Esophagus squamous epithelium (tissue), 5 donors: Measurements from ENCODE around the gene SYF2. TPM values are rescaled to one million over a fixed set of nuclear protein-coding genes. Genes with fewer than 3 reads are reported as not detected.
"Not testable (repeated sequence)": the region's sequence is repeated elsewhere in the genome, so short reads cannot be mapped to it uniquely, and the experiment has no call there.

Experiments
- DNase-seq: peaks from one replicate; lab custom pipeline; 2025; lab: John Stamatoyannopoulos, UW
- H3K27ac ChIP-seq, 4 donors: fragments of 200-600 bp; sonication (generic); one replicate each; pipeline ENCODE4 v1.5.1; 2016 to 2019; ENCODE audit warnings: mild to moderate bottlenecking in 1 of 4
- H3K27me3 ChIP-seq, 4 donors: fragments of 200-600 bp; sonication (generic); 1 replicate in 3 of 4; 2 replicates in 1 of 4; pipeline versions ENCODE4 v1.5.1 to v1.6.0; 2017 to 2021; ENCODE audit warnings: antibody characterized with exemption in 1 of 4
- H3K36me3 ChIP-seq, 3 donors: fragments of 200-600 bp; sonication (generic); one replicate each; pipeline ENCODE4 v1.5.1; 2016 to 2019
- H3K4me1 ChIP-seq, 3 donors: fragments of 200-600 bp; sonication (generic); one replicate each; pipeline ENCODE4 v1.5.1; 2017 to 2019
- H3K4me3 ChIP-seq, 4 donors: fragments of 200-600 bp; sonication (generic); 1 replicate in 3 of 4; 2 replicates in 1 of 4; pipeline ENCODE4 v1.5.1; 2016 to 2019; ENCODE audit warnings: mild to moderate bottlenecking in 2 of 4, moderate library complexity in 1 of 4
- H3K9me3 ChIP-seq, 3 donors: fragments of 200-600 bp; sonication (generic); one replicate each; pipeline ENCODE4 v1.5.1; 2016 to 2019
- CTCF ChIP-seq, 6 experiments: fragments of 450-650 bp in 4 of 6; fragments of 200-600 bp in 2 of 6; sonication (generic) in 2 of 6; IDR thresholded peaks; one replicate each; pipeline ENCODE4 v1.5.1; 2016 to 2019; ENCODE audit warnings: antibody characterized with exemption in 6 of 6, mild to moderate bottlenecking in 4 of 6, moderate library complexity in 4 of 6
- POLR2A ChIP-seq, 4 donors: fragments of 450-650 bp; IDR thresholded peaks; one replicate each; pipeline ENCODE4 v1.6.1; 2017; ENCODE audit warnings: antibody characterized with exemption in 4 of 4, mild to moderate bottlenecking in 4 of 4, moderate library complexity in 3 of 4
- WGBS, 2 donors: methylation state at CpG; one replicate each; pipeline ENCODE4 v1.1.5; 2018; 5-methylcytosine and 5-hydroxymethylcytosine counted together
- intact Hi-C: fragments of 100-400 bp; cut with DNase I; formaldehyde crosslinking; loops from one replicate; pipeline ENCODE4 v1.15.0; 2022
- total RNA-seq, 4 donors: library from RNA; depleted of rRNA; stranded (reverse); fragments of >200 nt; gene quantifications; one replicate each; pipeline ENCODE4 v1.1.0, GENCODE V29; 2016
- donor health status: DM: yes; HTN: yes; CAD: no.

SYF2 gene
- total RNA-seq, 4 donors from 2014 or later = 14.5 to 53.2 (median 37.1) TPM

GRCh38 chr1:25267288-25268142 is 35.2 kb upstream of the SYF2 start:
- DNase-seq = peak; percentile 5
- H3K36me3 ChIP-seq, intact Hi-C loops, H3K9me3 ChIP-seq, H3K27me3 ChIP-seq: not testable (repeated sequence)
- peaks cover 0 to 14% (median 0%) of the 10 kb centered on the region in 3 donors for H3K4me1 ChIP-seq
- 0% methylated on average over 1 of the region's 56 CpGs; no CpG with 5 or more reads in 1 of the 2 donors for WGBS, 2 donors
- peak in 2 of 4 donors; percentile 12 to 66 for TF ChIP-seq POLR2A (IDR thresholded peaks at IDR 0.05)
- TF ChIP-seq CTCF (IDR thresholded peaks at IDR 0.05) = peak in 1 of 6 experiments; percentile 22
- peak overlapping the region; percentile 45 to 63 (median 59) for H3K4me3 ChIP-seq
- H3K27ac ChIP-seq = peak overlapping the region; percentile 82 to 95 (median 90)

- H3K27me3 ChIP-seq, intact Hi-C loops, DNase-seq, H3K9me3 ChIP-seq: not testable (repeated sequence)
- Histone ChIP-seq H3K4me3 (peak overlapping the region; percentile 45 to 63 (median 59)), H3K4me1 (peaks cover 0 to 14% (median 0%) of the 10 kb centered on the region in 3 donors), H3K27ac (peak overlapping the region in 3 of 4 donors; percentile 25 to 93 (median 82)), H3K36me3 (peaks cover 0 to 12% (median 0%) of the 10 kb centered on the region in 3 donors)
- 0 to 1% methylated on average over 2 to 11 of the region's 45 CpGs for WGBS, 2 donors
Observed at GRCh38 chr1:25266554-25267287, 34.4 kb upstream of the SYF2 start.

- WGBS, 2 donors = 67 to 79% methylated on average over 3 of the region's 3 CpGs
- H3K9me3 ChIP-seq, H3K27ac ChIP-seq, intact Hi-C loops, H3K4me3 ChIP-seq, H3K27me3 ChIP-seq, DNase-seq, H3K4me1 ChIP-seq: not testable (repeated sequence)
- peaks cover 0 to 12% (median 0%) of the 10 kb centered on the region in 3 donors for H3K36me3 ChIP-seq
Observed at GRCh38 chr1:25260336-25260735, 28.0 kb upstream of the SYF2 start.

- 60 to 75% methylated on average over 5 of the region's 7 CpGs for WGBS, 2 donors
Observed at GRCh38 chr1:25259813-25260212, 27.5 kb upstream of the SYF2 start.

GRCh38 chr1:25257196-25257595 is 24.9 kb upstream of the SYF2 start:
- H3K4me3 ChIP-seq = no peak overlapping the region
- TF ChIP-seq CTCF (IDR thresholded peaks at IDR 0.05) = no peak
- no peak for TF ChIP-seq POLR2A (IDR thresholded peaks at IDR 0.05)
- peaks cover 0 to 7% (median 0%) of the 10 kb centered on the region in 3 donors for H3K4me1 ChIP-seq
- WGBS, 2 donors = 47 to 60% methylated on average over 1 of the region's 1 CpG
- DNase-seq = no peak
- H3K27me3 ChIP-seq = no peaks in the 10 kb centered on the region
- intact Hi-C loops = no loop called here
- no peaks in the 10 kb centered on the region for H3K9me3 ChIP-seq
- H3K36me3 ChIP-seq = peaks cover 0 to 2% (median 0%) of the 10 kb centered on the region in 3 donors
- H3K27ac ChIP-seq = no peak overlapping the region

More at GRCh38 chr1:25259813-25260212, 27.5 kb upstream of the SYF2 start:
- H3K27me3 ChIP-seq, H3K4me1 ChIP-seq, H3K27ac ChIP-seq, intact Hi-C loops, H3K4me3 ChIP-seq, DNase-seq, H3K9me3 ChIP-seq: not testable (repeated sequence)
- peak in 1 of 6 experiments; percentile 6 for TF ChIP-seq CTCF (IDR thresholded peaks at IDR 0.05)
- peaks cover 0 to 12% (median 0%) of the 10 kb centered on the region in 3 donors for H3K36me3 ChIP-seq

- Histone ChIP-seq H3K36me3 (no peaks in the 10 kb centered on the region), H3K27ac (no peak overlapping the region), H3K27me3 (no peaks in the 10 kb centered on the region), H3K9me3 (no peaks in the 10 kb centered on the region), H3K4me3 (no peak overlapping the region), H3K4me1 (peaks cover 0 to 7% (median 0%) of the 10 kb centered on the region in 3 donors)
- no peak for TF ChIP-seq POLR2A (IDR thresholded peaks at IDR 0.05)
- TF ChIP-seq CTCF (IDR thresholded peaks at IDR 0.05) = no peak
- intact Hi-C loops = no loop called here
- WGBS, 2 donors = 91 to 98% methylated on average over 5 of the region's 5 CpGs
- no peak for DNase-seq
Observed at GRCh38 chr1:25256578-25256965, 24.3 kb upstream of the SYF2 start.
